Activated T-helper 1 cell treated with anti-CD3 and anti-CD28 coated beads, Interleukin-12 subunit alpha, Interleukin-12 subunit beta, Interleukin-2, Interleukin-4 antibody, amounts not matched to agents 30 ng/mL and 10 ng/mL and 1 ng/mL, durations not matched to agents 14 hours and 24 hours and 36 hours (primary cell): ENCODE results near the gene PRR15L. TPM values are rescaled to one million over a fixed set of nuclear protein-coding genes. Genes with fewer than 3 reads are reported as not detected.
"Not testable (repeated sequence)": the region's sequence is repeated elsewhere in the genome, so short reads cannot be mapped to it uniquely, and the experiment has no call there.

Experiments
- DNase-seq: peaks from one replicate; pipeline ENCODE4 v3.0.0; 2021; ENCODE audit warnings: low spot score
- H3K27ac Mint-ChIP-seq: one replicate; pipeline ENCODE4 v1.8.0; 2021; ENCODE audit warnings: mild to moderate bottlenecking, mixed read lengths
- H3K27me3 Mint-ChIP-seq: one replicate; pipeline ENCODE4 v1.8.0; 2022; ENCODE audit warnings: mild to moderate bottlenecking, moderate library complexity, mixed read lengths; ENCODE audit not compliant: insufficient read depth
- H3K36me3 Mint-ChIP-seq: one replicate; pipeline ENCODE4 v1.8.0; 2021; ENCODE audit warnings: low read depth, mixed read lengths
- H3K4me1 Mint-ChIP-seq: one replicate; pipeline ENCODE4 v1.8.0; 2021; ENCODE audit warnings: low read depth, mixed read lengths
- H3K4me3 Mint-ChIP-seq: one replicate; pipeline ENCODE4 v1.8.0; 2021; ENCODE audit warnings: mild to moderate bottlenecking, moderate library complexity, mixed read lengths
- H3K9me3 Mint-ChIP-seq: one replicate; pipeline ENCODE4 v1.8.0; 2021; ENCODE audit warnings: mixed read lengths
- intact Hi-C: fragments of 100-400 bp; cut with micrococcal nuclease; formaldehyde crosslinking; loops from one replicate; pipeline ENCODE4 v1.15.1; 2024
- total RNA-seq: library from RNA; stranded (reverse); gene quantifications from 2 replicates; pipeline ENCODE4 v1.2.3, GENCODE V29; 2022

Gene PRR15L, protein sequence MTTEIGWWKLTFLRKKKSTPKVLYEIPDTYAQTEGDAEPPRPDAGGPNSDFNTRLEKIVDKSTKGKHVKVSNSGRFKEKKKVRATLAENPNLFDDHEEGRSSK
- not detected in 2 replicates for total RNA-seq

DNA sequence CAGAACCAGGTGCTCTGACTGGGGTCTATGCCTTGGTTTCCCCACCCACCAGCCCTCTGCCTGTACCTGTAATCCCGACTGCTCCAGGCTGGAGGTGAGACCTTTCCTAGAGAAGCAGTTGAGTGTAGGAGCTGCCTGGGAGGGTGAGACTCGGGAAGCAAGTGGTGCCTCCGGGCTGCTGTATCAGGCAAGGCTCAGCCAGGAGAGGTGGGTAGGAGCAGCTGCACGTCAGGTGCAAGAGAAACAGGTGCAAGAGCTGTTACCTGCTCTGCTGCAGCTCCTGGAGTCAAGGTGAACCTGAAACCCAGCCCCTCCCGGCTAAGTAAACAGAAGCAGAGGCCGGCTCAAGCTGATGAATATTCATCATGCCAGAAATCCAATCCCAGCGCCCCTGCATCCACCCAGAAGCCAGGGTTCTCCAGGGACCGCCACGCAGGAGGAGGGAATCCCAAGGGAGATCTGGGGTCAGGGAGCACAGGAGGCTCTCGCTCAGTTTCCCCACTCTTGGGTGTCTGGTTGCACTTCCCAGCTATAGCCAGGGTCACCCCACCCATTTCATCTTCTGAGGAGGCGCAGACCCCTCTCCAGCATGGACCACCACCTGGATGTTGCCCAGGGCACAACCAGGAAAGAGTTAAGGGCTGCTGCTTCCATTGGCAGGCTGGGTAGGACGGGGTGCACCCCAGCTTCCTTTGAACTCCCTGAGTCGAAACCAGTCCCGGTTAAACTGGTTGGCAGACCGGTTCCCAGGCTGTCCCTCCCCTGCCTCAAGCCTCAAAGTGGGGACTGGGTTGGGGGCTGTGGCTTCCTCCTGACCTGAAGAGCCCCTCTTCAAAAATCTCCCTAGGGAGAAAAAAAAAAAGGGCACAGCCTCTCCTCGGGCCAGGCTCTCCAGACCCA lies at the start of gene PRR15L:
Gene PRR15L (minus strand): TSS at position 293 of the 900 bp plus-strand sequence. CDS start 4,649 bp downstream, outside the sequence.
- no peaks in the 10 kb centered on the region for H3K36me3 Mint-ChIP-seq

DNA sequence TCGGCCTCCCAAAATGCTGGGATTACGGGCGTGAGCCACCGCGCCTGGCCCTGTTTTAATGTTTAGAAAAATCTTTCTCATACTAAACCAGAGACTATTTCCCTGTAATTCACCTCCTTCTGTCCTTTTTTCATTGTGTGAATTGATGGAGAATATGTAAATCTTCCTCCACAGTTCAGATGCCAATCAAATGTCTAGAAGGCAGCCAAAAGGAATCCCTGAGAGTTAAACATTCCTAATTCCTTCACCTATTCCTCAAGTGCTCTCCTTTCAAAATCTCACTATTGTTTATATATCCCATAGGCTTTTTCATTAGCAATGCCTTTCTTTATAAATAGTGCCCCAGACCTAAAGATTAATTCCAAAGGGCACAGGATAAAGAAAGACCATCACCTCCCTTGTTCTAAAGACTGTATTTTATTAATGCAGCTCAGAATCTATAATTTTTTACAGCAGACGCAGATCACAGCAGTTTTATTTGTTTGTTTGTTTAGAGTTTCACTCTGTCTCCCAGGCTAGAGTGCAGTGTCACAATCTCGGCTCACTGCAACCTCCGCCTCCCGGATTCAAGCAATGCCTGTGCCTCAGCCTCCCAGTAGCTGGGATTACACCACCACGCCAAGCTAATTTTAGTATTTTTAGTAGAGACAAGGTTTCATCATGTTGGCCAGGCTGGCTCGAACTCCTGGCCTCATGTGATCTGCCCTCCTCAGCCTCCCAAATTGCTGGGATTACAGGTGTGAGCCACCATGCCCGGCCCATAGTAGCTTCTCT lies 49.4 kb upstream of the PRR15L start:
- no peak overlapping the region for H3K4me3 Mint-ChIP-seq
- peaks cover 21% of the 10 kb centered on the region for H3K4me1 Mint-ChIP-seq
- H3K27me3 Mint-ChIP-seq, result peaks cover 35% of the 10 kb centered on the region
- intact Hi-C loops, result no loop called here
- no peak overlapping the region for H3K27ac Mint-ChIP-seq
- H3K9me3 Mint-ChIP-seq, result no peaks in the 10 kb centered on the region
- no peaks in the 10 kb centered on the region for H3K36me3 Mint-ChIP-seq
- no peak for DNase-seq

More for the DNA sequence above, at the start of gene PRR15L:
- no peak within 1 kb of the TSS for H3K4me3 Mint-ChIP-seq
- no peak within 1 kb of the TSS for H3K27ac Mint-ChIP-seq
- H3K4me1 Mint-ChIP-seq, result no peaks in the 10 kb centered on the region
- peaks cover 2% of the 10 kb centered on the region for H3K27me3 Mint-ChIP-seq
- no peak for DNase-seq
- no peaks in the 10 kb centered on the region for H3K9me3 Mint-ChIP-seq
- intact Hi-C loops, result no loop called here

DNA sequence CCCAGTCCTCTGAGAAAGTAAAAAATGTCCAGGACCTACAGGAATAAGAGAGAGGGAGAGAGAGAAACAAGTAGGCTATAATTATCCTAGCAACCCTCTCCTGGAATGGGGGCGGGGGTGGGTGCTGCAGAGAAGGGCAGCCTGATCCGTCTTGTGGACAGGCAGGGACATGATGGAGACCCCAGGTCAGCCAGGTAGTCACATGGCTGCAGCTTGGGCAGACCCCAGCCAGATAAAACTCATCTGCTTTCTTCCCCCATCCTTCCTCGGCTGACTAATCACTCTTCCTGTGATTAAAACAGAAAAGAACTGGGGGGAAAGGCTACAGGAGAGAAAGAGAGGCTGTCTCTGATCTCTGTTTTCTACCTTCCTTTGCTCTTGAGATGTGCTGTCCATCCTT lies 47.3 kb upstream of the PRR15L start:
- Mint-ChIP-seq H3K27ac (no peak overlapping the region), H3K4me1 (peaks cover 15% of the 10 kb centered on the region), H3K4me3 (no peak overlapping the region), H3K27me3 (peaks cover 35% of the 10 kb centered on the region), H3K36me3 (no peaks in the 10 kb centered on the region), H3K9me3 (no peaks in the 10 kb centered on the region)
- DNase-seq, result no peak
- intact Hi-C loops, result no loop called here

DNA sequence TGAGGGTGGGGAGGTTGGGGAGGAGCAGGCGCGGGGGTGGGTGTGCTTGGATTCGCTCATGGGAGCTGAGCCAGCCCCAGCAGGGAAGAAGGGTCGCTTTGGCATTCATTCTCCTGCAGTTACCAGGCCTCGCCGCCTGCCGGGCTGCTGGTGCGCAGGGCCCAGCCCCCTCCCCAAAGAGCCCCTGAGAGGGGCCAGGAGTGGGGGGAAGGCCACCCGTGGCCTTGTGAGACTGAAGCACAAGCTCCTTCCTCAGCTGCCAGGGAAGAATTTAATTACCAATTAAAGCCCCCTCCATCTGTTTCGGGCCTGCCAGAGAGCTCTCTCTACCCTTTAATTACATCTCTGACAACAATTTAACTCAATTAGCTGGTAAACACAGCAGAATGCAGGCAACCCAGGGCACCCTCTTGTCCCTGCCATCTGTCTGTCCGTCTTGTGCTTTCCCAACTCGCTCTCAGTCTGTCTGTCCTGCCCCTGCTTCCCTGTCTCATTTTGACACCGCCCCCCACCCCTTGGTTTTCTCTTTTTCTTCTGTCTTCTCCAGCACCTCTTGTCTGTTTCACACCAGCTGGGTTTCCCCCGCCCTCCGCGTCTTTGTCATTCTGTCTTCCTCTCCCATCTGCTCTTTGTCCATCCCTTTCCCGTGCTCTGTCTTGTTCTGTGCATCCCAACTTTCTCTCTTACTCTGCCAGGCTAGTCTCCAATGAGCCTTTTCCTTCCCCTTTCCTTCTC lies 45.9 kb upstream of the PRR15L start:
- H3K36me3 Mint-ChIP-seq, result no peaks in the 10 kb centered on the region
- H3K27ac Mint-ChIP-seq, result no peak overlapping the region
- H3K27me3 Mint-ChIP-seq, result peaks cover 28% of the 10 kb centered on the region
- H3K9me3 Mint-ChIP-seq, result no peaks in the 10 kb centered on the region
- intact Hi-C loops, result no loop called here
- H3K4me3 Mint-ChIP-seq, result no peak overlapping the region
- no peak for DNase-seq
- H3K4me1 Mint-ChIP-seq, result peaks cover 15% of the 10 kb centered on the region

DNA sequence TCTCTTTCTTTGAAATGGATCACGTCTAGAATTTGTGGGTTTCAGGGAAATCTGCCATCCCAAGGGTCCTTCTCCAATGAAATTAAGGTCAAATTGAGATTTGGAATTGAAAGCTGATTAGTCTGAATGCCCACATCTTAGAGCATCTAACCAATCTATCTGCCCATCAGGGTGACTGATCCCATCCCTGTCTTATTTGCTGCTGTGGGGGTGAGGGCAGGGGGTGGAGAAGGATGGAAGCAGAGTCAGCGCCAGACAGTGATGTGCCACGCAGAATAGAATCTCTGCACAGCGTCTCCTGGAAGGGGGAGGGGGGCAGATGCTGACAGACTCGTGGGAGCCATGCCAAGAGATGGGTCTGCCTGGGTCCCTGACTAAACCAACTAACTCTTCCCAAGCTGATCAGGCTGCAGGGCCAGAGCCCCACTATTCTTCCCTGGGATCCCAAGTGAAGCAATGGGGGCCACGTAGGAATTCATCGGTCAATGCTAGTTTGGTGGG lies 45.3 kb upstream of the PRR15L start:
- peaks cover 15% of the 10 kb centered on the region for H3K4me1 Mint-ChIP-seq
- intact Hi-C loops, result no loop called here

DNA sequence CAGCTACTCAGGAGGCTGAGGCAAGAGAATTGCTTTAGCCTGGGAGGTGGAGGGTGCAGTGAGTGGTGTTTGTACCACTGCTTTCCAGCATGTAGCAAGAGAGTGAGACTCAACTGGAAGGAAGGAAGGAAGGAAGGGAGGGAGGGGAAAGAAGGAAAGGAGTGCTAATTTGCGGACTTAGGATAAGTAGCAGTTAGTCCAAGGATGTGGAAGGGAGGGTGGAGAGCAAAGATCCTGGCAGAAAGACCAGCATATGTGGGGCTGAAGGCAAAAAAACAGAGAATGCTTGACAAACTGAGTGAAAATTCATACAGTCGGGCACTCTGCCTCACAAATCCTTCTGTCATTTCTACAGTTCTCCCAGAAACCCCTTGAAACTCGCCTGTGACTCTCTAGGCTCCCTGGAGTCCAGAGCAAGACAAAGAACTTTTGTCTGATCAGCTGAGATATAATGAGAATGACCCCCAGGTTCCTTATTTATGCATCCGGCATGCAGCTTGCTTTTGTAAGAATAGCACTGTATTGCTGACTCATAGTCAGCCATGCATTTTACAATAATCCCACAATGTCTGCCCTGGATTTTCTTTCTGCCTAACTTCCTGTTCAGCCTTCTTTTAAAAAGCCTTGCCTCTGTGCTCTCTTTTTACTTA lies 44.7 kb upstream of the PRR15L start:
- Mint-ChIP-seq H3K9me3 (no peaks in the 10 kb centered on the region), H3K27ac (no peak overlapping the region), H3K27me3 (peaks cover 20% of the 10 kb centered on the region), H3K4me1 (peaks cover 15% of the 10 kb centered on the region), H3K36me3 (no peaks in the 10 kb centered on the region), H3K4me3 (no peak overlapping the region)
- intact Hi-C loops, result no loop called here
- DNase-seq, result no peak

More for the DNA sequence above, 45.3 kb upstream of the PRR15L start:
- DNase-seq, result no peak
- no peaks in the 10 kb centered on the region for H3K9me3 Mint-ChIP-seq
- peaks cover 25% of the 10 kb centered on the region for H3K27me3 Mint-ChIP-seq
- H3K27ac Mint-ChIP-seq, result no peak overlapping the region
- no peaks in the 10 kb centered on the region for H3K36me3 Mint-ChIP-seq
- H3K4me3 Mint-ChIP-seq, result no peak overlapping the region

DNA sequence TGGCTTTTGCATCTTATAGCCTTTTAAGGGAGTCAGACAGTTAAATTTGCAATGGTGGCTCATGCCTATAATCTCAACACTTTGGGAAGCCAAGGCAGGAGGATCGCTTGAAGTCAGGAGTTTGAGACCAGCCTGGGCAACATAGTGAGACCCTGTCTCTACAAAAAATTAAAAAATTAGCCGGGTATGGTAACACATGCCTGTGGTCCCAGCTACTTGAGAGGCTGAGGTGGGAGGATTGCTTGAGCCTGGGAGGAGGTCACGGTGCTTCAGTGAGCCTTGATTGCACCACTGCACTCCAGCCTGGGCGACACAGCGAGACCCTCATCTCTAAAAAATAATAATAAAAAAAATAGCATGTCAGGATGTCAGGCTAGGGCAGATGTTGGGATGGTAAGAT lies 44.0 kb upstream of the PRR15L start:
- Mint-ChIP-seq H3K27me3 (peaks cover 14% of the 10 kb centered on the region), H3K4me1 (peaks cover 15% of the 10 kb centered on the region)
- intact Hi-C loops, H3K9me3 Mint-ChIP-seq, H3K36me3 Mint-ChIP-seq, H3K4me3 Mint-ChIP-seq, DNase-seq, H3K27ac Mint-ChIP-seq: not testable (repeated sequence)

DNA sequence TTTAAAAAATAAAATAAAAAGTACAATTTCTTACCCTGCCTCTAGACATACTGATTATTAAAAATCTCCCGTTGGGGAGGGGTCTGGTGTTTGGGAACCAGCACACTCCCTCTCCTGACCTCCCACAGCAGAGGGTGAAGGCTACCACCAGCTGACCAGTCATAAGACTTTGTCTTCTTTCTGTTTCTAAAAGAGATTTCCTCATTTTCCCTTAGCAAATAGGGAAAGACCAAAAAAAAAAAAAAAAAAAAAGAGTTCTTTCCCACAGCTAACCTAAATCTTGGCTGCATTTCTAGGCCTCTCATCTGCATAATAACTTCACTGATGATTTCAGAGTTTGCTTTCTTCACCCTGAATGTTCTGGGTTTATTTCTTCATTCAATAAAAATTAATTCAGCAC lies 43.5 kb upstream of the PRR15L start:
- Mint-ChIP-seq H3K27me3 (peaks cover 18% of the 10 kb centered on the region), H3K4me1 (peaks cover 15% of the 10 kb centered on the region), H3K27ac (no peak overlapping the region), H3K36me3 (no peaks in the 10 kb centered on the region), H3K4me3 (no peak overlapping the region), H3K9me3 (no peaks in the 10 kb centered on the region)
- intact Hi-C loops, result no loop called here
- no peak for DNase-seq

DNA sequence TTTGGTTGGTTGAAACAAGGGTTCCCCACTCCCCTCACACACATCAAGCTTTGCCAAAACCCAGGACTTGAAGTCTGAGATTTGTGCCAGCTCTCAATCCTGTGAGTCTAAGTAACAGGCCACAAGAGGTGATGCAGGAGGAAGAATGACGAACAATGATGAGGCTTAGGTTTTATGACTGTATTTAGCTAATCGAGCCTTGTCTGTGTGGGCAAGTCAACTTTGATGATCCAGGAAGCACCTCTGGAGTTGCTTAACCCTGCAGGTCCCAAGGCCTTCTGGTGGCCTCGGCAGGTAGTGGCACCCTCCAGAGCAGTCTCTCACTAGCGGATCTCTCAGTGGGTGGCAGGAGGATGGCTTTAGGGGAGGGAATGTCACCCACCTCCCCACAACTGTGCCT lies 41.9 kb upstream of the PRR15L start:
- intact Hi-C loops, result no loop called here
- H3K9me3 Mint-ChIP-seq, result no peaks in the 10 kb centered on the region
- H3K27ac Mint-ChIP-seq, result no peak overlapping the region
- H3K36me3 Mint-ChIP-seq, result no peaks in the 10 kb centered on the region
- peaks cover 15% of the 10 kb centered on the region for H3K27me3 Mint-ChIP-seq
- no peak overlapping the region for H3K4me3 Mint-ChIP-seq
- DNase-seq, result no peak
- H3K4me1 Mint-ChIP-seq, result peaks cover 6% of the 10 kb centered on the region

DNA sequence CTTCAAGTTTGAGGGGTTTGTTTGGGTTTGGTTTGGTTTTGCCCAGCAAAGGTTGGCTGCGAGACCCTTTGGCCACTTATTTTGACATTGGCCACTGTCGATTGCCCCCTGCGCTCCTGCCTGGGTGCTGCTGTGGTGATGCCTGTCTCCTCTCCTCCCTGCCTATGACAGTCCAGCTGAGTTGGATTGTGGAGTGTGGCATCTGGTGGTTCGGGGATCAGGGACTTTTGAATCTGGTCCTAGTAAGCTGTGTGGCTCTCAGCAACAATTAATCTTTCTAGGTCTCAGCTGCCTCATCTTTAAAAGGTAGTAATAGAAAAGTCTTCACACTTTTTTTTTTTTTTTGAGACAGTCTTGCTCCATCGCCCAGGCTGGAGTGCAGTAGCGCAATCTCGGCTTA lies 40.4 kb upstream of the PRR15L start:
- Mint-ChIP-seq H3K36me3 (no peaks in the 10 kb centered on the region), H3K27me3 (peaks cover 6% of the 10 kb centered on the region), H3K9me3 (no peaks in the 10 kb centered on the region), H3K27ac (no peak overlapping the region), H3K4me3 (no peak overlapping the region), H3K4me1 (peaks cover 5% of the 10 kb centered on the region)
- no peak for DNase-seq
- intact Hi-C loops, result no loop called here

DNA sequence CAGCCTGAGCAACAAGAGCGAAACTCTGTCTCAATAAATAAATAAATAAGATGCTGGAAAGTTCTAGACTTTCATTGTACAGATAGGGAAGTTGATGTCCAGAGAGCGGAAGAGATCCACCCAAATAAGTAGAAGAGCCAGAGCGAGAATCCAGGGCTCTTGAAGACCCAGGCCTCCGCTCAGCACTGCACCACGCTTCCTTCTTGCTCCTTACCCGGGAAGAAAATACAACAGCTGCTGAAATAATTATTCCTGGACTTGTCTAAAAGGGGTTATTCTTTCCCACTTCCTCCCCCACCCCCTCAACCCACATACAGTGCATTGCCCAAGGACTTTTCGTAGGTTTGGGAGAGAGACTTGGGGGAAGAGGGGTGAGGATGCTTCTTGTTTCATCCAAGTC lies 39.9 kb upstream of the PRR15L start:
- no peak for DNase-seq
- Mint-ChIP-seq H3K27me3 (peaks cover 6% of the 10 kb centered on the region), H3K9me3 (no peaks in the 10 kb centered on the region), H3K36me3 (no peaks in the 10 kb centered on the region), H3K27ac (no peak overlapping the region), H3K4me3 (no peak overlapping the region), H3K4me1 (peaks cover under 1% of the 10 kb centered on the region)
- intact Hi-C loops, result no loop called here

DNA sequence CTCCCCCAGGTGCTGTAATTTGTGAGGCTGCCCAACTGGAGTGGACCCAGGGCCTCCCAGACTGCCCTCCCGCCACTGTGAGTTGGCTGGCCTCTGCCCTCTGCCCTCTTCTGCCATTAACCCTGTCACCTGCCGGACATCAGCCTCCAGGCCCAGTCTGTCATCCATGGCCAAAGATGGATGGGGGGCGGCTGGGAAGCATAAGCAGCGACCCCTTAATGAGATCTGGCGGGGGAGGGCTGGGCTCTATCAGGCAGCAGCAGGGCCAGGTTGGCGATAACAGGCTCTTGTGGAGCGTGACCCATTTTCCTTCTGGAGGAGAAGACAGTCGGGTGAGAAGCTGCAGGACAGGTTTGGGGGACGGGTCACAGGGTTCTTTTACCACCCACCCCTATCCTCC lies 38.5 kb upstream of the PRR15L start:
- no peaks in the 10 kb centered on the region for H3K36me3 Mint-ChIP-seq
- no peak overlapping the region for H3K4me3 Mint-ChIP-seq
- H3K4me1 Mint-ChIP-seq, result no peaks in the 10 kb centered on the region
- DNase-seq, result no peak
- no peaks in the 10 kb centered on the region for H3K9me3 Mint-ChIP-seq
- intact Hi-C loops, result no loop called here
- H3K27me3 Mint-ChIP-seq, result peaks cover 6% of the 10 kb centered on the region
- no peak overlapping the region for H3K27ac Mint-ChIP-seq
